Endothelial cell of hepatic sinusoid (primary cell): ENCODE data around the gene MRPS2.

Source experiments
- in situ Hi-C: cut with HindIII; loops from 2 replicates; pipeline ENCODE4 v1.10.0; 2017; ENCODE audit warnings: low sequenced_read_pairs

Gene MRPS2

DNA sequence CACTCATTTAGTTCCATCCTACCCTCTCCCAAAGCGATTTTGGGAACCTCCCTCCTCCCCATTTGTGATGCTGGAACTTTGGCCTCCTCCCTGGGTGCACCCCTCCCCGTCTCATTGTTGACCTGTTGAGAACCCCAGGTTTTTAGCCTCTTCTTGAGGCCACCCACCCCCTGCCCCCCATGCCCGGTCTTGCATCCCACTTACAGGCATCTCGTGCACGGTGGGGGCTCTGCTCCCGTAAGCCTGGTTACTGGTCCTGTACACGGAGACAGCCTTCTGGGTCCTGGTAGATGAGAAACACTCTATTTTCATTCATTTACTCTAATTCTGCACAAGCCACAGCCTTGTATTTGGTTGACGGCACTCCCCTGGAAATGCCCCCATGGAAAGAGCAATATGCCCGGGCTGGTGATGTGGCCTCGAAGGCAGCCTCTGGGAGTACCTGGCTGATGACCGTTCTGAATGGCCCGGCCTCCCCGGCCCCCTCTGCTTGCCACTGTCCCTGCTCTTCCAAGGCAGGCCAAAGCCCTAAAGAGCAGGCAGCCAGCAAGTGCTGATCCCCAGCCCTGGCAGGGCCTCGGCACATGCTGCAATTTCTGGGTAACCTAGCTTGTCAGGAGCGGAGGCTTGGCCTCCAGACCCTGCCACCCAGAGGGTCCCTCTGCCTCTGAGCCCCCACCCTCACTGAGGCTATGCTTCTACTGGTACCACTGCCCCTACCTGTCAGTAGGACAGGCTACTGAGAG is 1.9 kb upstream of the MRPS2 start:
- in situ Hi-C loops, result no loop called here

DNA sequence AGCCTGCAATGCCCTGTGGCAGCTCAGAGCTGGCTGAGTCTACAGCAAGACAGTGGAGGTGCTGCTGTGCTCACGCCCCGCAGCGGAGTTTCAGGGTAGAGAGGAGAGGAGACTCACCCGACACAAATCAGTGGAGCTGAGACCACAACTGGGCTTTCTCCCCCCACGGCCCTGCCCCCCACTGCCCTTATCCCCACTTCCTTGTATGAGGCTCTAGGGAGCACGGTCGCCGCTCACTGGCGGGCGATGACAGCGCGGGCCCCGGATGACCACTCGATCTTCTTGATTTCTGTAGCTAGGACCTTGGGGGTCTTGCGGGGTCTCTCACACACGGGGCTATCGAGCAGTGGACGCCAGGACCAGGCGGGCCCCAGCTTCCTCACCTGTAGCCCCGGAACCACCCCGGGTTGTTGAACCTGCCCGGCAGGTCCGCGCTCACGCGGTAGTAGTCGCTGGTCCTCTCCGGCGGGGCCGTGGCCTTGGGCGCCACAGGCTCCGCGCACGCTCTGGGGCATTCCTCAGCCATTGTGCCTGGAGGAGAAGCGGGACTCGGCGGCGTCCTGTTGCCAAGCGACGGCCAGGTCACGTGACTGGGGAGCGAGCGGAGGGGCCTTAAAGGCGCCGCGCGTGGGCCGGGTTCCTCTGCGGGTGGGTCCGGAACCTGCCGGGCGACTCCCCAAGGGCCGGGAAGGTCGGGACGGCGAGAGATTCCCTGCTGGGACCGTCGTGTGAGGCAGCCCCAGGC is 984 bp upstream of the MRPS2 start:
- in situ Hi-C loops, result loop anchor here (5.0 kb wide), 1 partner anchor 53 kb away; no protein-coding TSS in a partner anchor

DNA sequence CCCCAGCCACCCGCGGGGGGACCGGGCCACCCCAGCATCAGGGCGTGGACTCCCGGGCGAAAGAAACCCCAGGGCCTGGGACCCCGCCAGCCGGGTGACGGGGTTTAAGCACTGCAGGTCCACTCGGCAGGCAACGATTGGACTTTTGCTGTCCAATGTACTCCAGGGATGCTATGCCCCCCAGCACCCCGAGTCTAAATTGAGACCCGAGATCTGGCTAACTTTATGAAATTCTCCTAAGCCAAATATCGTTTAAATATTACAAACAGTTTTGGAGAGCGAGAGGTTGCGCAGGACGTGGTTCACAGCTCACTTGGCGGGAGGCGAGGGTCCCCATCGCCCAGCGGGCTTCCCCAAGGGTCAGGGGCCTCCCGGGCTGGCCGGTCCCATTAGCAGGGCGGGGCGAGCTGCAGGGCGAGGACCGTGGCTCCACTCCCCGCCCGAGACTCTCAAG is 384 bp upstream of the MRPS2 start:
- in situ Hi-C loops, result loop anchor here (5.0 kb wide), 1 partner anchor 52 kb away; no protein-coding TSS in a partner anchor

DNA sequence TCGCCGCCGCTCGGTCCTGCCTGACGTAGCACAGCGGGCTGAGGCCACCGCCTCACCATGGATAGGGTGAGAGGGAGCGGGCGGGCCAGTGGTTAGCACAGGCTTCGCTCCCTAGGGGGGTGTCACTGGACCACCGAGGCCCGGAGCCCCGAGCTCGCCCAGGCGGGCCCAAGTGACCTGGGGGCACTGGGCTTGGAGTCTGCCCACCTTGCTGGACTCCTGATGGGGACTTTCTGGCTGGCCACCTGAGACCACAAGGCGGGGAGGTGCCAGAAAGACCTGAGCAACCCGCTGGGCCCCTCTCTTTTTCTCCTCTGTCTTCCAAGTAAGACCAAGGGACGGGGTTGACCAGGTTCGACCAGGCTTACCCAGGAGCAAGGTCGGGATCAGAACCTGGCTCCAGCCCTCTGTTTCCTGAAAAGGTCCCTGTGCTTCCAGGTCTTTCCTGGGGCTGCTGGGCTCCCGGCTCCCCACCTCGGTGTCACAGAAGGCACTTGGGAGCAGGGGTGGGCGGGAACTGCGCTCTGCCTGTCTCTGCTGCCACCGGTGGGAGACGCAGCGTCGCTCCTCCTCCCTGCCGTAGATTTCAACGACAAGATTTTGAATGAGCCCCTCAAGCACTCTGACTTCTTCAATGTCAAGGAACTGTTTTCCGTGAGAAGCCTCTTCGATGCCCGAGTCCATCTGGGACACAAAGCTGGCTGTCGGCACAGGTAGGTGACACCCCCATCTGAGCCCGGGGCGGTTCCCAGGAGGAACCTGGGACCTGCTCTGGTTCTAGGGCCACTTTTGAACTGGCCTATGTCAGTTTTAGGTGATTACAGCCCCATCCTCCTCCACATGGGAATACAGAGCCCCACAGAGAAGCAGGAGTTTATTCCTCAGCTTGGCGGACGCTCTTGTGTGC is 1.0 kb downstream of the MRPS2 start:
- in situ Hi-C loops, result loop anchor here (5.0 kb wide), 1 partner anchor 51 kb away; no protein-coding TSS in a partner anchor

DNA sequence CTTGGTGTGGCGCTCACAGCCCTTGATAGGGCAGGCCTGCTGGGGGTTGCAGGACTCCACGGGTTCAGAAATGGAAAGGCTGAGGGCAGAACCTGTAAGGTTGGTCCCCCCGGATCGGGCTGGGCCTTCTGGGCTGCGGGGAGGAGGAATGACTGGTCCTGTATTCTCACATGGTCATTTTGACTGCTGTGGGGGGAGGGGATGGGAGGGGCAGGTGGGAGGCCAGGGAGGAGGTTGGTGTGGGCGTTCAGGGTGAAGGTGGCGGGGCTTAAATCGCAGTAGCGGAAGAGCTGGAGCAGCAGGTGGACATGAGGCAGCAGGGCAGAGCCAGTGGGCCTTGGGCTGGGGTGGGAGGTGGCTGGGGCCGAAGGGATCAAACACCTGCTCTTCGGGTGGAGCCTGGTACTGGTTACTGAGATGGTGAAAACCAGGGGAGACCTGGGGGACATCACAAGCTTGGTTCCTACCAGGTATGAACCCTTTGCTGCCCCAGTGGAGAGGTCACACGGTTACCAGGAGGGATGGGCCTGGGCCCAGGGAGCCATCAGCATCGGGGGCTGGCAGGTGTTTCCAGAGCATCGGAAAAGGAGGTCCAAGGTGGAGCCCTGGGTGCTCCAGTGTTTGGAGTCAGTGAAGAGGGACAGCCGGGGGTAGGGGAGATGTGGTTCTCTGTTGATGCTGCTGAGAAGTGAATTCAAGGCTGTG is 1.8 kb downstream of the MRPS2 start:
- in situ Hi-C loops, result loop anchor here (5.0 kb wide), 1 partner anchor 50 kb away; no protein-coding TSS in a partner anchor

DNA sequence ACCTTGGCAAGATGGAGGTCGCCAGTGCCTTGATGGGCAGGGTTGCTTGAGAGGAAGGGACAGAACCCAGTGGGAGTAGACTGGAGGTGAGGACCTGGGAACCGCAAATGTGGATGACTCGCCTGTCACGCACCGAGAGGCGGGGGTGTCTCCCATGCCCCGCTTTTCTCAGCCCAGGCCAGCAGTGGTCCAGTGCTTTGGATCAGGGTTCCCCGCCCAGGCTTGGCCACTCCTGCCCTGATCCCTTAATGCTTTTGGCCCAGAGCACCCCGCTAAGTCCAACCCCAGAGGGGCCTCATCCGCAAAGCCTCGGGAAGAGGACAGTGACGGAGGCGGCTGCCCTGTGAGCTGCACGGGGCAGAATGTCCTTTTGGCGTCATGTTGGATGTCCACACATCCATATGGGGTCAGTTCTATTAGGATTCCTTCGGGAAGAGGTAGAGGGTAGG is 2.4 kb downstream of the MRPS2 start:
- in situ Hi-C loops, result loop anchor here (5.0 kb wide), 1 partner anchor 49 kb away; no protein-coding TSS in a partner anchor

DNA sequence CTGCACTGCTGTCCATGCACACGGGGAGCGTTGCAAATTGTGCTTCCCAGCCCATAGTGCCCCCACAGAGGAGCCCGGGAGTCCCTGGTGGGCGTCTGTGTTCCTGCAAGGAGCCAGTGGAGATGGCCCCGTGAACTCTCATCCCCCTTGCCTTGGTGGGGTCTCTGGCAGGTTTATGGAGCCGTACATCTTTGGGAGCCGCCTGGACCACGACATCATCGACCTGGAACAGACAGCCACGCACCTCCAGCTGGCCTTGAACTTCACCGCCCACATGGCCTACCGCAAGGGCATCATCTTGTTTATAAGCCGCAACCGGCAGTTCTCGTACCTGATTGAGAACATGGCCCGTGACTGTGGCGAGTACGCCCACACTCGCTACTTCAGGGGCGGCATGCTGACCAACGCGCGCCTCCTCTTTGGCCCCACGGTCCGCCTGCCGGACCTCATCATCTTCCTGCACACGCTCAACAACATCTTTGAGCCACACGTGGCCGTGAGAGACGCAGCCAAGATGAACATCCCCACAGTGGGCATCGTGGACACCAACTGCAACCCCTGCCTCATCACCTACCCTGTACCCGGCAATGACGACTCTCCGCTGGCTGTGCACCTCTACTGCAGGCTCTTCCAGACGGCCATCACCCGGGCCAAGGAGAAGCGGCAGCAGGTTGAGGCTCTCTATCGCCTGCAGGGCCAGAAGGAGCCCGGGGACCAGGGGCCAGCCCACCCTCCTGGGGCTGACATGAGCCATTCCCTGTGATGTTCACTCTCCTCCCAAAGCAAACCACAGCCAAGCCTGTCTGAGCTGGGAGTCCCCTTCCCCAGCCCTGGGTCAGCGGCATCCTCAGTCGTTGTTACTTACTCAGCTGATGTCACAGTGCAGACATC is 3.1 kb downstream of the MRPS2 start:
- in situ Hi-C loops, result loop anchor here (5.0 kb wide), 1 partner anchor 49 kb away; no protein-coding TSS in a partner anchor

DNA sequence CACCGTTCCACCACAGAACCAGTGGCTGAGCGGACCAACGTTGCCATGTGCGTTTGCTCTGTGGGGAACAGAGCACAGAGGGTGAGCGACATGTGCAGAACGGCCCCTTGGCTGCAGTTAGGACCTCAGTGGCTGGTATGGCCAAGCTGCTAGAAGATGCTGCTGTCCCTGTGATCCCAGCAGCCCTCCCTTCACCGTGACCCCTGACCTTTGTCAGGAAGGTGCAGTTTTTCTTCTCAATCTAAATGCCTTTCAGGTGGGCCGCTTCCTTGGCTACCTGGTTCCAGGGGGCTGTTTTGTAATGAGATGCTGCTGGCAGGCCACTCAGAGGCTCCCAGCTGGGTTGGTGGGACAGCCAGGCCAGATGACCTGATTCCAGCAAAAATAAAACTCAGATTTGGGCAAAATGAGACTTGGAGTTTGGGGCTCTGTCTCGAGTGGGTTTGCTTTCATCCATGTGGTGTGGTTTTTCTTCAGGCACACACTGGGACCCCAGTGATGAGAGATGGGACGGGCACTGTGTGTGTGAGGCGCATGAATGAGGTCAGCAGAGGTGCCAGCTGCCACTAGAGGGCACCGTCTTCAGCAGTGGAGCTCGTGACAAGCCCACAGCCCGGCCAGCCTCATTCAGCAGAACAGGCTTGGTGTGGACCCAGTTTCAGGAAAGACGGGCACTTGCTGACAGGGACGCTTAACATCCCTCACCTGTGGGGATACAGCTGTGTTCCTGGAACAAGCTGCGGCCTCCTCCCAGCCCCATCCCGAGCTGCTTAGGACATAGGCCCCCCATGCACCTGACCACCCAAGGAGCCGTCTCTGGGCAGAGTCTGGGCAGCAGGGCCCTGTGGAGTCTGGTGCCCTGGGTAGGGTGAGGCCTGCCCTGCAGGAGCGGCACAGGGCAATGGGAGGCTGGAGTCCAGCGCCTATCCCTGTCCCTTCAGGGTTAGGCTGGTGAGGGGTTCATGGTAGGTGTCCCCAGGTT is 4.1 kb downstream of the MRPS2 start:
- in situ Hi-C loops, result loop anchor here (5.0 kb wide), 1 partner anchor 48 kb away; no protein-coding TSS in a partner anchor

DNA sequence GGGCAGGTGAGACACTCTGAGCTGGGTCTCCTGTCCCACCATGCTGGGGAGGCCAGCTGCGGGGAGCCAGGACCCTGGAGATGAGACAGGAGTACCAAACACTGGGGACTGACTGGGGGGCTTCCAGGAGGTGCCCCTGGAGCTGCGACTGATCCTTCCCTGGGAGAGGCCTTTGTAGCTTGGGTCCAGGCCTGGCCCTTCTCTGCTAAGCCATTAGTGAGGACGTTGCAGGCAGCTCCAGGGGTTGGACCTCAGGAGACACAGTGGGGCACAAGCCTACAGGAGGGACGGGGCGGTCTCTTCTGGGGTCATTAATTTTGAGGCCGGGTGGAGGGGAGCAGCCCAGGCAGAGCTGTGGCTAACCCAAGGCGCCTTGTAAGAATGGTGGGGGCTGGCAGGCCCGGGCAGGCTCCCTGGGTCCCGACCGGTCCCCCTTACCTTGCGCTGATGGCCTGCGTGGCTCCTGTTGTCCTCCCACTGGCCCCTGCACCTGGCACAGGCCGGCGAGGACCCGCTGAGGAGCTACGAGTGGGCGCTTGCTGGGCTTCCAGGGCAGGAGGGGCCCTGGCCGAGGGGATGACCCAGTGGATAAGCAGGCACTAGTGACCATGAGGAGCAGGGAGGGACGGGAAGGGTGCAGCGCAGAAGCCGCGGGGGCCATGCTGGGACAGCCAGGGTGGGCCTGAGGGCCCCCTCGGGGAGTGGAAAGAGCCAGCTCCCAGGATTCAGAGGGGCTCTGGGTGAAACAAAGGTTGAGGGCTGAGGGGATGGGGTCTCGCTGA is 5.1 kb downstream of the MRPS2 start:
- in situ Hi-C loops, result no loop called here

DNA sequence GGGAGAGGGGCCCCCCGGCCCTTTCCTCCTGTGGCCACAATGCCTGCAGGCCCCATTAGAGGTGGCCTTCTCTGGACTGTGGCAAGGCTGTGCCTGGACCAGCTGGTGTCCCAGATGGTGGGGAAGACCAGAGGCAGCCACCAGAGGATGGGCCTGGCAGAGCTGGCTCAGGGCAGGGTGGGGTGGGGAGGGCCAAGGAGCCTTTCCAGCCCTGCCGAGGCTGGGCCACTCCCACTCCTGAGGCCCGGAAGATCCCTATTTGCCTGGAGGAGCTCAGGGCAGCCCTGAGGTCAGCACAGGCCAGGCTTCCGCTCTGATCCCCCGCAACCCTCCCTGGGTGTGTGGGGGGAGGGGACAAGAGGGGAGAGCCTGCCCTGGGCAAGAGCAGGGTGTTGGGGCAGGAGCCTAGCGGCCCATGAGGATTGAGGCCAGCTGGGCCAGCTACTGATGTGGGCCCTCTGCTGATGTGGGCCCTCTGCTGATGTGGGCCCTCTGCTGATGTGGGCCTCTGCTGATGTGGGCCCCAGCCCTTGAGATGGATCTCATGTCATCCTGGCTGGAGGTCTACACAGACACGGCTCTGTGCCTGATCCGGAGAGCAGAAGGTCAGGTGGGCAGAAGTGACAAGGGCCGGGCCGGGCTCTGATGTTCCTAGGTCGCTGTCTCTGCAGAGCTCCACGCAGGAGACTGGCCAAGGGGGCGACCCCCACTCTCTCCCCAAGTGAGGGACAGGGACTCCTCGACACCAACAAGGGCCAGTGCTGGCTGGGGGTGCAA is 6.0 kb downstream of the MRPS2 start:
- in situ Hi-C loops, result no loop called here

DNA sequence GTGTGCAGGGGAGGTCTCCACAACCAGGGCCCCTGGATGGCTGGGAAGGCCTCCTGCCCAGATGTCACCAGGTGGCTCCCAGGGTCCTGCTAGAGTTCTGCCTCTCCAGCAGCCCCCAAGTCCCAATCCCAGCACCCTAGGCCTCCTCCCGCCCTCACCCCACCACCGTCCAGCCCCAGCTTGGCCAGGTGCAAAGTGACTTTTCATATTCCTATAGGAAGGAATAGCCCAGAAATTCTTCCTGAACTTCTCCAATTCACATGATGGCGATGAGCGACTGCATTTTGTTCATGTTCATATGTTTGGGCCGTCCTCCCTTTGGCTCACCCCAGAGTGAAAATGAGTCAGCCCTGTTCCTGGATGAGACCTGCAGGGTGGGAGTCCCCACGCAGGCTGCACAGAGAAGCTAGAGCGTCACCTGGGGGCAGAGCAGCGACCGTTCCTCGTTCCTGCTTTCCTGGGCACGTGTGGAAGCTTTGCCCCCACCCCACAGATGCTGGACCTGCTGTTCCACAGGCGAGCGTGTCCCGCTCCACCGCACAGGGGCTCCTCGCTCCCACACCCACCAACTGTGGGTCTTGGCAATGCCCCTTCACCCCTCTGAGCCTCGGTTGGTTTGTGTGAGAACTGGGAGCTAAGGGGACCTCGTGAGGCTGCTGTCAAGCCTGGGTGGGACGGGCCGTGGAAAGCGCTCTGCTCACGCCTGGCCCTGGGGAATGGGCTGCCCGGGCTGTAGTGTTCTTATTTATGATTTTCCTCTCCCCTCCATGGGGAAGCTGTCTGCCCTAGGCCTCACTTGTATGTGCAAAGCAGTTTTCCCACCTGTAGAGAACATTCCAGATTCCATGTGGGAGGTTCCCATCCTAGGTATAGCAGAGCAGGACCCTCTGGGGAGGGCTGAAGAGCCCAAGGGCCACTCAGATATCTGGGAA is 6.9 kb downstream of the MRPS2 start:
- in situ Hi-C loops, result no loop called here

DNA sequence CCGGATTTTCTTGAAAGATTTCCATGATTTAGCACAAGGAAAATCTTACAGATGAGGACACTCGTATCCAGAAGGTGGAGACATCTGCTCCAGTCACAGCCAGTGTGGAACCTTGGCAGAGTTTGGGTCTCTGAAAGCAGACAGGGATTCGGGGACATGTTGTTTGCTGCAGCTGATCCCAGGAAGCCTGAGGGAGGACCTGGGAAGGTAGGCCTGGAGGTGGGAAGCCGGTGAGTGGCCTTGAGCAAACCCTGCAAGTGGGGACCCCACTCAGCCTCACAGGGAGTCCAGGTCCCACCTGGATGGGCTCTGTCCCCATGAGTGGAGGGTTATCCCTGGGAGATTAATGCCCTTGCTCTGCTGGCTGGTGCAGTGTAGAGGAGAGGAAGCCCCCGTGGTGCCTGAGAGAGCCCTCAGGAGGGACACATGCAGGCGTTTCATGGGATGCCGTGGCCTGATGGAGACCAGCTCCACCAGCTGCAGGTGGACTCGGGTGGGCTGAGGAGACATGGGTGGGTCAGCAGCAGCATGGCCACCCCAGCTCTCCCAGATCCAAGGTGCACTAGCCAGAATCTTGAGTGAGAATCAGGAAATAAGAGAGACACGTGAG is 7.8 kb downstream of the MRPS2 start:
- in situ Hi-C loops, result no loop called here

DNA sequence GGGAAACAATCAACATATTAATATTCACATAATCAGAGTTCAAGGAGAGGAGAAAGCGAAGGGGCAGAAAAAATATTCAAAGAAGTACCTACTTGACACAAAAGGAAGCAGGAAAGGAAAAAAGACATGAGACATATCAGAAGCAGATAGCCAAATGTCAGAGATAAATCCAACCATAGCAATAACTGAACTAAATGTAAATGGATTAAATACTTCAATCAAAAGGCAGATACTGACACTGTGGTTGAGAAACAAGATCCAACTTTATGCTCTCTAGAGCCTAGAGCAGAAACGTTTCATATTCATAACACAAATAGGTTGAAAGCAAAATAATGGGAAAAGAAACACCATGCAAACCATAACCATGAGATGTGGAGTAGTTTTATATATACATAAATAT is 9.0 kb downstream of the MRPS2 start:
- in situ Hi-C loops, result no loop called here

DNA sequence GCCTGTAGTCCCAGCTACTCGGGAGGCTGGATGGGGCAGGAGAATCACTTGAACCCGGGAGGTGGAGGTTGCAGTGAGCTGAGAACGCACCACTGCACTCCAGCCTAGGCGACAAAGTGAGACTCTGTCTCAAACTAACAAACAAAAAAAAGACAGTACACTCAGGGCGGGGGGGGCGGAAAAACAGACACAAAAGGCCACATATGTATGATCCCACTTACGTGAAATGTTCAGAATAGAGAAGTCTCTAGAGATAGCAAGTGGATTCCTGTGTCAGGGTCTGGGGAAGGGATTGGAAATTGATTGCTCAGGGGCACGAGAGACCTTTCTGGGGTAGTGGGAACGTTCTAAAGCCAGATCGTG is 11.7 kb downstream of the MRPS2 start:
- in situ Hi-C loops, result no loop called here

DNA sequence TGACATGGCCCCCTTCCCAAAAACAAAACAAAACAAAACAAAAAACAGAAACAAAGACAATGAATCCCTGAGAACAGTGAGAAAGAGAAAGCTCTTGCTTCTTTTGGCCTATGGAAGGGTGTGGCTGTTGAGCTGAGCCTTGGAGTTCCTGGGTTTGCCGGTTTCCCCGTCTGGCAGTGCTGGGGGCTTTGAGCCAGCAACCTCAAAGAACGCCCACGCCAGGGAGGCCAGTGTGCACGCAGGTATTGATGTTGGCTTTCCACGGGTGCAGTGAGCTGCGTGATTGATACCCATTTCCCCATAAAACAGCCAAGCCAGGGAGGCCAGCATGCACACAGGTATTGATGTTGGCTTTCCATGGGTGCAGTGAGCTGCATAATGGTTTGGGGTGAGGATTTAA is 12.4 kb downstream of the MRPS2 start:
- in situ Hi-C loops, result no loop called here
